ENCODE data around the gene RASGEF1C. TPM values are rescaled to one million over a fixed set of nuclear protein-coding genes. Genes with fewer than 3 reads are reported as not detected.

Gene RASGEF1C
- polyA plus RNA-seq, 3 donors, result not detected

- Histone ChIP-seq H2AFZ (ENCODE audit: insufficient read depth, low read depth, low read length, poor library complexity, severe bottlenecking) (peak overlapping the region; percentile 75), H3K4me2 (replicated peaks; ENCODE audit: extremely low read depth, low read length, poor library complexity, severe bottlenecking) (peak overlapping the region; percentile 87), H3K9me3 (replicated peaks in 1 of 2; ENCODE audit: control insufficient read depth in 1 of 2, insufficient read depth in 1 of 2, low read length in 2 of 2) (peaks cover 0 to 9% of the 10 kb centered on the region in 2 donors), H3K79me2 (ENCODE audit: insufficient read depth, low read length) (peaks cover 60% of the 10 kb centered on the region), H3K27me3 (ENCODE audit: control insufficient read depth in 2 of 2, insufficient read depth in 2 of 2, low read length in 2 of 2) (no peaks in the 10 kb centered on the region), H3K4me1 (ENCODE audit: control insufficient read depth in 1 of 2, insufficient read depth in 2 of 2, low read length in 2 of 2) (peaks cover 42 to 45% of the 10 kb centered on the region in 2 donors), H3K9ac (ENCODE audit: insufficient read depth, low read length, poor library complexity, severe bottlenecking) (peak overlapping the region; percentile 94), H4K20me1 (ENCODE audit: insufficient read depth, low read length) (peaks cover 51% of the 10 kb centered on the region), H3K4me3 (replicated peaks in 1 of 3; ENCODE audit: low read depth in 2 of 3, low read length in 3 of 3) (peak overlapping the region; percentile 58 to 82 (median 75)), H3K36me3 (replicated peaks in 1 of 2; ENCODE audit: control insufficient read depth in 1 of 2, insufficient read depth in 2 of 2, low read length in 2 of 2) (no peaks in the 10 kb centered on the region), H3K27ac (ENCODE audit: low read depth in 1 of 2, low read length in 2 of 2) (peak overlapping the region; percentile 92 to 93)
- intact Hi-C loops (cut with micrococcal nuclease), result loop anchor here in 1 of 2 donors (2.0 to 5.0 kb wide), 2 partner anchors 36 to 49 kb away; no protein-coding TSS in a partner anchor
- Mint-ChIP-seq H3K9me3 (peaks cover 2 to 14% (median 8%) of the 10 kb centered on the region in 7 donors), H3K27me3 (ENCODE audit: low read depth in 3 of 3) (peaks cover 3 to 5% (median 5%) of the 10 kb centered on the region in 3 donors), H3K4me3 (peak overlapping the region; percentile 92 to 98), H3K36me3 (peaks cover 4 to 6% of the 10 kb centered on the region in 2 donors), H3K27ac (peak overlapping the region; percentile 93 to 97 (median 96)), H3K4me1 (peaks cover 43% of the 10 kb centered on the region)
- no peak for TF ChIP-seq CTCF (IDR thresholded peaks at IDR 0.05)
- peak; percentile 67 to 75 (median 70) for DNase-seq
- WGBS (ENCODE audit: insufficient coverage), result under 1% methylated on average over 48 of the region's 48 CpGs
These were observed 138.1 kb downstream of the RASGEF1C start for GRCh38 chr5:180070756-180071530.

GRCh38 chr5:180069589-180070247 is 139.3 kb downstream of the RASGEF1C start:
- peaks cover 48% of the 10 kb centered on the region for H3K4me1 Mint-ChIP-seq
- peaks cover 42 to 45% of the 10 kb centered on the region in 2 donors for H3K4me1 ChIP-seq (ENCODE audit: control insufficient read depth in 1 of 2, insufficient read depth in 2 of 2, low read length in 2 of 2)

More at GRCh38 chr5:180069589-180070247, 139.3 kb downstream of the RASGEF1C start:
- H3K4me2 ChIP-seq (replicated peaks; ENCODE audit: extremely low read depth, low read length, poor library complexity, severe bottlenecking), result peak overlapping the region; percentile 87
- intact Hi-C loops (cut with micrococcal nuclease), result loop anchor here in 1 of 2 donors (2.0 to 10.0 kb wide), 3 partner anchors 35 to 95 kb away; no protein-coding TSS in a partner anchor
- H3K27ac Mint-ChIP-seq, result peak overlapping the region; percentile 93 to 97 (median 96)
- peak overlapping the region; percentile 94 for H3K9ac ChIP-seq (ENCODE audit: insufficient read depth, low read length, poor library complexity, severe bottlenecking)
- H3K27me3 ChIP-seq (ENCODE audit: control insufficient read depth in 2 of 2, insufficient read depth in 2 of 2, low read length in 2 of 2), result no peaks in the 10 kb centered on the region
- no peak for TF ChIP-seq CTCF (IDR thresholded peaks at IDR 0.05)
- peak overlapping the region; percentile 26 for H2AFZ ChIP-seq (ENCODE audit: insufficient read depth, low read depth, low read length, poor library complexity, severe bottlenecking)
- H3K9me3 Mint-ChIP-seq, result peaks cover 2 to 15% (median 9%) of the 10 kb centered on the region in 7 donors
- peak overlapping the region; percentile 92 to 98 for H3K4me3 Mint-ChIP-seq
- peaks cover 0 to 9% of the 10 kb centered on the region in 2 donors for H3K9me3 ChIP-seq (replicated peaks in 1 of 2; ENCODE audit: control insufficient read depth in 1 of 2, insufficient read depth in 1 of 2, low read length in 2 of 2)
- H3K27me3 Mint-ChIP-seq (ENCODE audit: low read depth in 3 of 3), result peaks cover 0 to 4% (median 3%) of the 10 kb centered on the region in 3 donors
- H3K4me3 ChIP-seq (replicated peaks in 1 of 3; ENCODE audit: low read depth in 2 of 3, low read length in 3 of 3), result peak overlapping the region; percentile 58 to 82 (median 75)
- peak; percentile 94 to 96 (median 96) for DNase-seq
- peaks cover 72% of the 10 kb centered on the region for H3K79me2 ChIP-seq (ENCODE audit: insufficient read depth, low read length)
- H3K27ac ChIP-seq (ENCODE audit: low read depth in 1 of 2, low read length in 2 of 2), result peak overlapping the region; percentile 92 to 93
- peaks cover 63% of the 10 kb centered on the region for H4K20me1 ChIP-seq (ENCODE audit: insufficient read depth, low read length)
- no peaks in the 10 kb centered on the region for H3K36me3 ChIP-seq (replicated peaks in 1 of 2; ENCODE audit: control insufficient read depth in 1 of 2, insufficient read depth in 2 of 2, low read length in 2 of 2)
- 0% methylated on average over 6 of the region's 9 CpGs for WGBS (ENCODE audit: insufficient coverage)
- peaks cover 7 to 12% of the 10 kb centered on the region in 2 donors for H3K36me3 Mint-ChIP-seq
